NCI-H69 (cell line): ENCODE data around the gene XRCC1.
"Not testable (repeated sequence)": the region's sequence is repeated elsewhere in the genome, so short reads cannot be mapped to it uniquely, and the experiment has no call there.

Experiments used
- DNase-seq: peaks from one replicate; lab custom pipeline; 2025; lab: John Stamatoyannopoulos, UW

The XRCC1 gene

DNA sequence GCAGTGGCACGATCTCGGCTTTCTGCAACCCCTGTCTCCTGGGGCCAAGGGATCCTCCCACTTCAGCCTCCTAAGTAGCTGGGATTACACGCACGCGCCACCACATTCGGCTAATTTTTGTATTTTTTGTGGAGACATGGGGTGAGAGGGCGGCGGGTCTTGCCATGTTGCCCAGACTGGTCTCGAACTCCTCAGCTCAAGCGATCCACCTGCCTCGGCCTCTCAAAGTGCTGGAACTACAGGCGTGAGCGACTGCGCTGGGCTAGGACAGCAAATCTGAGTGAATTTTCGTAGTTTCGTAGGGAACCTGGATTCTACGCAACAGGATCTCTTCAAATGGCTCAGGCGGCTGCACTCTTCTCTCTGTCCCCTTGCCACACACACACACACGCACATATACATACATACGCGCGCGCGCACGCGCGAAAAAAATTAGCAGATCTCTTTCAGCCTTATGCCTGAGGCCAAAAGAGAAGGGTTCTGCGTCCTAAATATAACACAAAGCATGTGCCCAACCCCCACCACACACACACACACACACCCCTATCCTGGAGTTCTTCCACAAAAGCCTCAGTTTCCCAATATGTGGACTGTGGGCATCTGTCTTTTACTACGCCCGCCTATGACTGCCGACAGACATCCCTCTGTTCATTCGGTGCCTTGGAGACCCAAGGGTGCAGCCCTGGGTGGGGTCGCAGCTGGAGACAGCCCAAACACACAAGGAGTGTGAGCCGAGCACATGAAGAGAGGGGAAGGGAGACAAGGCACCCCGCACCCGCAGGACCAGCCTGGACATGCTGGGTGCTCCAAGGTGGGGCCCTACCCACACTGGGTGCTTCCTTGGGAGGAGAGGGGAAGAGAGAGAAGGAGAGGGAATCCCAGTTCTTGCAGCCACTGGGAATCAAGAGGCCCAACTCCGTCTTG lies 890 bp upstream of the XRCC1 start:
- peak; percentile 85 for DNase-seq

DNA sequence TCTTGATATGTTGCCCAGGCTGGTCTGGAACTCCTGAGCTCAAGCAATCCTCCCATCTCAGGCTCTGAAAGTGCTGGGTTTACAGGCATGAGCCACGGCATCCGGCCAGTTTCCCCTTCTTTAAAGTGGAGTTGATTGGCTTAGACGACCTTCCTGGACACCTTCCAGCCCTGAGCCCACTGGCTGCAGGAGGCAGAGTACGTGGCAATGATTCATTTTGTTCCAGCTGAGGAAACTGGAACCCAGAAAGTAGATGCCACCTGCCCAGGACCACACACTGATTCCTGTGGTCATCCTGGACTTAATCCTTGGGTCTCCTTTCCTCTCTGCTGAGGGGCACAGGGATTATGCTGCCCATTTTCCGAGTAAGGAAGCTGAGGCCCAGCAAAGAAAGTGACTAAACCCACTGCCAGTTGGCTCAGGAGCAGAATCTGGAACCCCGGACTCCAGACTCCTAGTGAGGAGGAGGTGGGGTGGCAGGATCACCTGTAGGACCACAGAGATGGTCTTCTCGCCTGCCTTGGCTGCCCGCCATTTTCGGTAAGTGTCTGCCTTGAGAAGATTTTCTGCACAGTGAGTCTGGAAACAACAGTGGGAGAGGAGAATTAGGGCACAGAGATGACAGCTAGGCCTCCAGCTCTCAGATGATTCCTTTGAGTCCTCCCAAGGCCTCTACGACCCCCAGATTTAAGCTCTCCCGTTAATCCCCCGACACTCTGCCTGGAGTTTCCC lies 737 bp downstream of the XRCC1 start:
- DNase-seq: peak; percentile 45

DNA sequence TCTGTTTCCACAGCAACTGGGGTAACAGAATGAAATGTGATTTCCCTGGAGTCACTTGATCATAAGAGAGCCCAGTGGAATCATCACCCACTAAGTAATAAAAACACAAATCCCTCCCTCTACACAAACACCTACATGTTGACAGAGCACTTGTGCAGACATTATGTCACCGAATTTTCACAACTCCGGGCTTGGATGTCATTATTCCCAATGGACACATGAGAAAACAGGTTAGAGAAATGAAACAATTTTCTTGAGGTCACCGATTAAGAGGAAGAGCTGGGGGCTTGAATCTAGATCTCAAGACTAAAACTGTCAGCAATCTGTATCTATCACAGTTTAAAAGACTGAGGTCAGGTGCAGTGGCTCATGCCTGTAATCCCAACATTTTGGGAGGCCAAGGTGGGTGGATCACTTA lies 3.1 kb downstream of the XRCC1 start:
- peak; percentile 91 for DNase-seq

DNA sequence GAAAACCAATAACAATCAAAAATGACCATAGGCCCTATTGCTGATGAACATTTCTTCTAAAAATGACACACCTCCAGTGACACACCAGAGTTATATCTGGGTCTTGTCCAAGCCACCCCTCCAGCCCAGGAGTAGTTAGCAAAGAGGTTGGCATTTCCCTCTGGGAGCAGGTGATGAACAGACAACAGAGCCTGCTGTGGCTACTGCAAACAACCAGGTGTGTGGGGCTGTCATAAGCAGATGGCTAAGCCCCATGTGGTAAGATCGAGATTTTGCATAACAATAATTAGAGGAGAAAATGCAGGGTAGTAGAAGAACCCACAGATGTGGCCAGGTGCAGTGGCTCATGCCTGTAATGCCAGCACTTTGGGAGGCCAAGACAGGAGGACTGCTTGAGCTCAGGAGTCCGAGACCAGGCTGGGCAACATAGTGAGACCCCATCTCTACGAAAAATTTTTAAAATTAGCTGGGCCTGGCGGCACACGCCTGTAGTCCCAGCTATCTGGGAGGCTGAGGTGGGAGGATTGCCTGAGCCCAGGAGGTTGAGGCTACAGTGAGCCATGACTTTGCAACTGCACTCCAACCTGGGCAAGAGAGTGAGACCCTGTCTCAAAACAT lies 5.0 kb downstream of the XRCC1 start:
- DNase-seq: peak; percentile 98

DNA sequence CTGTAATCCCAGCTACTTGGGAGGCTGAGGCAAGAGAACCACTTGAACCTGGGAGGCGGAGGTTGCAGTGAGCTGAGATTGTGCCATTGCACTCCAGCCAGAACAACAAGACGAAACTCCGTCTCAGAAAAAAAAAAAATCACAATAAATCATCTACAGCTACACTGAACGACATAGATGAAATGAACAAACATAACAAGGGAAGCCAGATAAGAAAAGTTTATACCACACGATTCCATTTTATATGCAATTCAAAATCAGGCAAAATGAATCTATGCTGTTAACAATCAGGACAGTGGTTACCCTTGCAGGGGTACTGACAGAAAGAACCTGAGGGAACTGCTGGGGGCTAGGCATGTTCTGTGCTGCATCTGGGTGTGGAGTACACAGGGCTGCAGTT lies 5.7 kb downstream of the XRCC1 start:
- no peak for DNase-seq

DNA sequence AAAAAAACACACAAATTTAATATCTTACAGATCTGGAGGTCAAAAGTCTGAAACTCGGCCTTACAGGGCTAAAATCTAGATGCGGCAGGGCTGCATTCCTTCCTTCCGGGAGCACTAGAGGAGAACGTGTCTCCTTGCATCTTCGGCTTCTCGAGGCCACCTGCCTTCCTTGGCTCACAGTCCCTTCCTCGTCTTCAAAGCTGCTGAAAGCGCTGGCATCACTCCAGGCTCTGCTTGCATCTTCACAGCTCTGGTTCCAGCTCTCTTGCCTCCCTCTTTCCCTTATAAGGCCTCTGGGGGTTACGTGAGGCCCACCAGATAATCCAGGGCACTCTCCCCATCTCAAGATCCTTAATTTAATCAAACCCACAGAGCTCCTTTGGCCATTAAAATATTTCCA lies 10.5 kb downstream of the XRCC1 start:
- DNase-seq: no peak

DNA sequence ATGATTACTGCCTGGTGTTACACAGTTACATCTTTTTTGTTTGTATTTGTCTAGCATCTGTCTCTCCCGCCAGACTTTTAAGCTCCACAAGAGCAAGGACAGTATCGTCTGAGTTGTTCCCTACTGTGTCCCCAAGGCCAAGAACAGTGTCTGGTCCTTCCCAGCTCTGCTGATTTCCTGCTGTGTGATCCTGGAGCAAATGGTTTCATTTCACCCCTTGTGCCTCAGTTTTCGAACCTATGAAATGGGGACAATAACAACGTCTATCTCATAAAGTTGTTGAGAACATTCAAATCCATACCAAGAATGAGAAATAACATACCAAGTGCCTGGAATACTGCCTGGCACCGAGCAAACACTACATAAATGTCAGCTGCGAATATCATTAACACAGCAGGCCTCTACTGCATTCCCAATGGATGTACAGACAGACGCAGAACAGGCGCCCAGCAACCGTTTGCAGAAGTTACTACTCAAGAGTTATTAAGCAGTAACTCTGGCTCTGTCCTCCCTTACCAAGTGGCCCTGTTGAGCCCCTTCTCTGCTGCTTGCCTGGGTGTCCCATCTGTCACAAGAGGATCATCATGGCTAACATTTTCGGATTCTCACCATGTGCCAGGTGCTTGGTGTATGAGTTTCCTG lies 11.4 kb downstream of the XRCC1 start:
- peak; percentile 33 for DNase-seq

DNA sequence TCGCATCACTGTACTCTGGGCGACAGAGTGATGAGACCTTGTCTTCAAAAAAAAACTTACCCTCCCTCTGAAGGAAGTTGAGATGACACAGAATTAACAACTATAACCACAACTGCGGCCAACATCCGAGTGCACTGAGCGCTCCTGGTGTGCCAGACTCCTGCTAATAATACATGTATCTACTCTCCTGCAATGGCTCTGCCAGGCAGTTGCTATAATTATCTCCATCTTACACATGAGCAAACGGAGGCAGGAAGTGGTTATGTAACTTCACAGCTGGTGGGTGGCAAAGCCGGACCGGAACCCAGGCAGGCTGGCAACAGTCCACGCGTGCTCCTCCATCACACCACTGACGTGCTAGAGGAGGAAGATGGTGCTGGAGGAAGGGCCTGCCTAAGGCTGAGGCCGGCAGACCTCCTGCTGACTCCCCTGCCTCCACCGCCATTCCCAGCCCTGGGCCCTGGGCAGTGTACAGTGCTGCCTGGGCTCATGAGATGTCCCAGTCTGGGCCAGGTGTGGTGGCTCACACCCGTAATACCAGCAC lies 12.6 kb downstream of the XRCC1 start:
- peak; percentile 94 for DNase-seq

DNA sequence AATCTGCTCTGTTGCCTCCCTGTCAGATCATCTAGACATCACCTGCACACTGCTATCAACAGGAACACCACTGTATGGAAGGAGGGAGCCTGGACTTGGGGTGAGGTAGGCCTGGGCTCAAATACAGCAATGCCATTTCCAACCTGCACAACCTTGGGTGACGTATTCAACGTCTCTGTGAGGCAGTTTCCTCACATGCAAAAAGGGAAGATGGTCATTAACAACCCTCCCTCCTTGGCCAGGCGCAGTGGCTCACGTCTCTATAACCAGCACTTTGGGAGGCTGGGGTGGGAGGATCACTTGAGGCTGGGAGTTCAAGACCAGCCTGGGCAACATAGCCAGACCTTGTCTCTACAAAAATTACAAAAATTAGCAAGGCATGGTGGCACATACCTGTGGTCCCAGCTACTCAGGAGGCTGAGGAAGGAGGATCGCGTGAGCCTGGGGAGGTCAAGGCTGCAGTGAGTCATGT lies 13.1 kb downstream of the XRCC1 start:
- DNase-seq: no peak

DNA sequence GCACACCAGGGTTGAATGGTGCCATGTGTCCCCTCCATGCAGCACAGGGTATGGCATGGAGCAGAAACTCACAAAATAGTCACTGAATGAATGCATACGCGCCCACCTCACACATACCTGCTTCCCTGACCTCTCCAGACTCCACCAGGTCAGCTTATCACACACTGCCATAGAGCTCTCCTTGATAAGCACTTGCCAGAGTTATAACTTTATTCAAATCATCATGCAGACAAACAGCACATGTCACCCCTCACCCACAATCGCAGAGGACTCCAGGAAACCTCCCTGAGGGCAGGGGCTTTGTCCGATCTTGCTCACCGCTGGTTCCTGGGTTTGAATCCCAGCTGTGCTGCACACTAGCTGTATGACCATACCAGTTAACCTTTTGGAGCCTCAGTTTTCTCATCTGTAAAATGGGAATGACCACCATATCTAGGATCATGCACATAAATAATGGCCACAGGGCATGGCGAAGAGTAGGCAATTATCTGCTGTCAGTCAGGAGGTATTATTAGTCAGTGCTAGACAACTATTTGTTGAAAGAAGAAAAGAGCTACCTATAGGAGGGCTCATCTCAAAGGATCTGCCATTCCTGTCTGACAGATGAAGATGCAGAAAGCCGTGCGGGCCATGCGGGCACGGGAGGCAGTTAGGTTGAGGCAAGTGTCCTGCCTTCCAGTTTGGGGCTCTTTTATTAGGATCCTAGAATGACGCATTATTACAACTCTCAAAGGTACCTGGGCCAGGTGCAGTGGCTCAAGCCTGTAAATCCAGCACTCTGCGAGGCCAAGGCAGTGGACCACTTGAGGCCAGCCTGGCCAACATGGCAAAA lies 14.0 kb downstream of the XRCC1 start:
- DNase-seq: no peak

DNA sequence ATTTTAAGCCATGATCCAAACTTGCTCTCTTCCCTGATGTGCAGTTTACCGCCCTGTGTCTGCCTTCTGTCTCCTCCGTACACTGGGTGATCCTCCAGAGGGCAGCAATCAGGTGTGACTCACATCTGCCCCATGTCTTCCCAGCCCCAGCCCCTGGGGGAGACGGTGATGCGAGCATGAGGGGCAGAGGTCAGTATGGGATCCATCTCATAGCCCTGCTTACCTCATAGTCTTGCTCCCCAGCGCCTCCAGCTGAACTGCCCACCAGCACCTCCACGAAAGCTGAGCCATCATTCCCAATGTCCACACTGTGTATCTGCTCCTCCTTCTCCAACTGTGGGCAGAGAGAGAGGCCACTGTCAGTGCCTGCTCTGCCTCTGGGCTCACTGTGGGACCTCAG lies 14.6 kb downstream of the XRCC1 start:
- DNase-seq: peak; percentile 23

DNA sequence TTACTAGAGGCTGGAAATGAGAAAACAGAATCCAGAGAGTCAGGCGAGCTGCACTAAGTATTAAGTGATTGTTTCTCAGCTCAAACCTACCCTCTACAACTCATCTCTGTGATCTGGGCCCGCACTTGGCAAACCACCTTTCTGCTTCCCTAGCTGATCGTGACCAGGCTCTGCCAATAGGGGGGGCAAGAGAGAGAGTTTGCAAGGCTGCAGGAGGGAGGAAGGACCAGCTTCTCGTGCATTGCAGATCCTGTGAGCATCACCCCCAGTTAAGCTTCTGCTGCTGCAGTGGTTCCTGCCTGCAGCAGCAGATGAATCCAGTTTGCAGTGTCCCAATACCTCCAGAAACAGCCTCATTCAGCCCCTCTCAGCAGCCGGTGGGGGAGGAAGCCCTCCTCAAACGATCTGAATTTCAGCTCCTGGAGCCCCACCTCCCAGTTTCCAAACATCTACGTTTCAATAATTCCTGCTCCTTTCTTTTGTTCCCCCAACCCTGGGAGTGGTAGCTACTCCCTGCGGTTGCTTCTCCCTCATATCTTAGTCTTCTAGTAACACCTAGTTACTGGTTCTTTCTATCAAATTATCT lies 20.0 kb downstream of the XRCC1 start:
- DNase-seq: peak; percentile 78

DNA sequence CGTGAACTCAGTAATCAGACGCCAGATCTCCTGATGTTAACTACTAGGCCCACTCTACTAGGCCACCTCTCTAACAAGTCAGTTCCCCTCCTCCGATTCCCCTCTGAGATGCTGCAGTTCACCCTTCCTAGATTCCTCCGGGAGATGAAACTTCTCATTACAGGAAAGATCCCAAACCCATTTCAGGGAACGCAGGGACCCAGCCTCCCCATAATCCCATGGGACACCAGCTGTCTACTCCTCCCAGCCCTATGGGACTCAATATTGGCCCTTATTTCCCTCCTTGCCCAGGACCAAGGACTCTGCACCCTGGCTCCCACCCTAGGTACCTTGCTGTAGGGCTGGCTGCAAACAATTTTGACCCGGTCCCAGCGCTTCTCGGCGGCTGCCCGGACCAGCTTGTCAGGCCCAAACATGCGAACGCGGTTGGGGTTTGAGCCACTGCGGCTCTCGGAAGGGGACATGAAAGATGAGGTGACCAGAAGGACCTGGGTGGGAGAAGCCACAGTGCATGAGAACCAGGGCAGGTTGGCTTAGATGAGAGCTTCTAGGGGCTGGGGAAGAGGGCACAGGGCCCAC lies 20.9 kb downstream of the XRCC1 start:
- DNase-seq: no peak

DNA sequence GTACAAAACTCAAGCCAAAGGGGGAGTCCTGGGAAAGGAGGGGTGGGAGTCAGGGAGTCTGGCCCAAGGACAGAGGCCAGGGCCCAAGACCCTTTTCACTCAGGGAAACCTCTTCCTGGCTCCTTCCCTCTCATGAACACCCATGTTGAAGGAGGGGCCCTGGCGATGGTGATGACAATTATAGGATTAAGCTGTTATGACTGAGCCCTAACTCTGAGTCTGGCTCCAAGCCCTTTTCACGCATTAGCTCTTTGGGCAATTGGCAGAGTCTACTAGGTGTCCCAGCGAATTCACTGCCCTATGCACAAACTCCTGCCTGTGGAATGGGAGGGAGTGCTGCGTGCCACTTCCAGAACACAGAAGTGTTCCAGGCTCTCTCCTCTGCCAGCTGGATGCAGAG lies 21.7 kb downstream of the XRCC1 start:
- DNase-seq: no peak

DNA sequence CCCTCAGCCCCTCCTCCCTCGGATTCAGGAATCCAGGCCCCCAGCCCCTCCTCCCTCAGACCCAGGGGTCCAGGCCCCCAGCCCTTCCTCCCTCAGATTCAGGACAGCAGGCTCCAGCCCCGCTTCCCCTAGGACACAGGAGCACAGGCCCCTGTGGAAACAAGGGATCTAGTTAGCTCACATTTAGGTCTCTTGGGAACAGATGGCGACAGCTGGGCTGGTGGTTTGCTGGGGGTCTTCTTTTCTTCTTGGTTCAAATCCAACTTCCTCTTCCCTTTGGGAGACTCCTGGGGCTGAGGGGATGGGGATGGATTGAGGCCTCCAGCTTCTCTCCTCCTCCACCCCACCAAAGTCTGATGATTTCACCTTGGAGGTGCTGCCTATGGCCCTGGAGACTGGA lies 22.7 kb downstream of the XRCC1 start:
- DNase-seq: no peak

DNA sequence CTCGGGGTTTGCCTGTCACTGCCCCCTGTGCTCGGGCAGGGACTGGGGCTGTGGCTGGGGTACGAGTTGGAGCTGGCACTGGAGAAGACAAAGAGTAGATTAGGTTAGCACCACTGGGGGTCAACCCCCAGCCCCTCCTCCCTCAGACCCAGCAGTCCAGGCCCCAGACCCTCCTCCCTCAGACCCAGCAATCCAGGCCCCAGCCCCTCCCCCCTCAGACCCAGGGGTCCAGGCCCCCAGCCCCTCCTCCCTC lies 23.2 kb downstream of the XRCC1 start:
- no peak for DNase-seq

DNA sequence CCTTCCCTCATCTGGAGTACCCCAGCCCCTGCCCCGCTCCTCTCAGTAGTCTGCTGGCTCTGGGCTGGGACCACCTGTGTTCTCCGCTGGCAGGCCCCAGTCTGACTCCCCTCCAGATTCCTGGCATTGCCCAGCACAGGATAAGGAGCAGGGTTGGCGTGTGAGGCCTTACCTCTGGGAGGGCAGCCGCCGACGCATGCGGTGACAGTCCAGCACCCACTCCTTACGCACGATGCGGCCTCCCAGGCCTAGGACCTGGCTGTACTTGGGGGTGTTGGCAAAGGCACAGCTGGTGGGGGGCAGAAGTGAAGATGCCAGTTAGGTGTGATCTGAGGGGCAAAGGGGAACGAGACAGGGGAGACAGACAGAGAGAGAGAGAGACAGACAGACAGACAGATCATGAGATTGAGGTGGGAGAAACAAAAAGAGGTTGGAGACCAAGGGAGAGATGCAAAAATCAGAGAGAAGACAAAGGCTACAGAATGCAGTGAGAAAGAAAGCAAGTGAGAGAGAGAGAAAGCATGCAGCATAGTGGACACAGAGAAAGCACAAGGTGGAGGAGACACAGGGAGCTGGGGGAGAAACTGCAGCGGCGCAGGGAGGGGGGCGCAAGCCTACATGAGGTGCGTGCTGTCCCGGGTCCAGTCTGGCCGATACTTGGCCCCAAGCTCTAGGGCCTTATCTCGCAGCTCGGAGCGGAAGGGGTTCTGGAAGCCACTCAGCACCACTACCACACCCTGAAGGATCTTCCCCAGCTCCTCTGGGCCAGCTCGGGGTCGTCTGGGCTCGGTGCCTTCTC lies 23.7 kb downstream of the XRCC1 start:
- DNase-seq: no peak

DNA sequence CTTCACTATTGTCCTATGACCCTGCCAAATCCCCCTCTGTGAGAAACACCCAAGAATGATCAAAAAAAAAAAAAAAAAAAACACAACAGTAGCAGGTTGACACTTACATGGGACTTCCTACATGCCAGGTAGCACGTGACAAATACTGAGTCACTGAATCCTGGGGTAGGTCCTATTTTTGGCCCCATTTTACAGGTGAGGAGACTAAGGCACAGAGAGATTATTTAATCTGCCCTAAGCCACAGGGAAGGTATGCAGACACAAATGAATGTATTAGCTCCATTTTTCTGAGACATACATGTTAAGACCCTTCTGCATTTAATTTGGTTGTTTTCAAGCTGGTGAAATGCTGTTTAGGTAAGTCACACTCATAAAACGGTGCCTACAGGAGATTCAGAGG lies 26.6 kb downstream of the XRCC1 start:
- no peak for DNase-seq

DNA sequence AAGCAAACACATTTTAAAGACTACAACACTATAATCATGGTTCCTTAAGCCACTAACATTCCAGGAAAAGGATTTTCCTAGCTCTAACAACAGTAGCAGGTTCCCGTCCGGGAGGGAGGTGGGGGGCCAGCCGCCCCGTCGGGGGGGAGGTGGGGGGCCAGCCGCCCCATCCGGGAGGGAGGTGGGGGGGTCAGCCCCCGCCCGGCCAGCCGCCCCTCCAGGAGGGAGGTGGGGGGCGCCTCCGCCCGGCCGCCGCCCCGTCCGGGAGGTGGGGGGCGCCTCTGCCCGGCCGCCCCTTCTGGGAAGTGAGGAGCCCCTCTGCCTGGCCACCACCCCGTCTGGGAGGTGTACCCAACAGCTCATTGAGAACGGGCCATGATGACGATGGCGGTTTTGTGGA lies 27.4 kb downstream of the XRCC1 start:
- not testable (repeated sequence) for DNase-seq

DNA sequence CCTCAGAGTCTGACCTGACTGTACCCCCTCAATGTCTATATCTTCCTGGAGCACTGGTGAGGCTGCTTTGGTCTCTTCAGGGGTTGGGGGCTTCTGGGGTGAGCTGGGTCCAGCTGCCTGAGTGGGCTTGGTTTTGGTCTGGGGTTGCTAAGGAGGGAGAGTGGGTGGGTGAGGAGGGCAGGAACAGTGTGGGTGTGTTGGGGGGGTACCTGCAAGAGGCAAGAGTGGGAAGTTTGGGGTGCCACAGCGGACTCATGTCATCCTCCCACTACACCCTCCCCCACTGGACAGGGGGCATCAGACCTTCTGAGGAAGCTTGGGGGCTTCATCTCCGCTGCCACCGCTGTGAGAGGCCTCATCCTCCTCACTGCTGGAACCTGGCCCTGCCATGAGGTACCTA lies 28.7 kb downstream of the XRCC1 start:
- no peak for DNase-seq
